Sciatic nerve (tissue), 2 donors: Measurements from ENCODE around the gene TRIM50. TPM values are rescaled to one million over a fixed set of nuclear protein-coding genes. Genes with fewer than 3 reads are reported as not detected.
"Not testable (repeated sequence)": the region's sequence is repeated elsewhere in the genome, so short reads cannot be mapped to it uniquely, and the experiment has no call there.

Experiments used
- ATAC-seq: fragments of 200-7000 bp; cut with Tn5 transposase; one replicate; pipeline ENCODE4 v1.9.1; 2020; ENCODE audit warnings: mild to moderate bottlenecking, moderate library complexity
- DNase-seq: peaks from one replicate; pipeline ENCODE4 v3.0.0-alpha.2; 2020; ENCODE audit warnings: low spot score
- intact Hi-C: fragments of 100-400 bp; cut with DNase I; formaldehyde crosslinking; loops from one replicate; pipeline ENCODE4 v1.14.2; 2022
- total RNA-seq: library from RNA; stranded (reverse); fragmentation: NEBNext Ultra II Directional; extraction: Animal tissue kit (Norgen Biotek cat#: 25700); gene quantifications from one replicate; pipeline ENCODE4 v1.2.1, GENCODE V29; 2021
- donor health status: DM: no; HTN: no; CAD: no.
- donor health status: DM: no; HTN: no; CAD: no.

Gene TRIM50
- 0.71 TPM for total RNA-seq

GRCh38 chr7:73327922-73328321, at the start of gene TRIM50, which contains the start of gene FKBP6:
TRIM50 (minus strand) TSS chr7:73328082; CDS start chr7:73324787, 3,295 bp downstream.
FKBP6 (plus strand) TSS chr7:73328161; CDS start chr7:73328429, 268 bp downstream.
- DNase-seq, intact Hi-C loops, ATAC-seq: not testable (repeated sequence)

GRCh38 chr7:73376671-73377412, 49.0 kb upstream of the TRIM50 start:
- intact Hi-C loops = no loop called here
- peak; percentile 8 for ATAC-seq
- DNase-seq = no peak

- intact Hi-C loops, ATAC-seq, DNase-seq: not testable (repeated sequence)
Observed at GRCh38 chr7:73376262-73376661, 48.4 kb upstream of the TRIM50 start.

- DNase-seq = no peak
Observed at GRCh38 chr7:73373741-73374140, 45.9 kb upstream of the TRIM50 start.

GRCh38 chr7:73369622-73370021, 41.7 kb upstream of the TRIM50 start:
- ATAC-seq = no peak

More at GRCh38 chr7:73373741-73374140, 45.9 kb upstream of the TRIM50 start:
- no peak for ATAC-seq
- intact Hi-C loops = loop anchor here (5.0 kb wide), 1 partner anchor 434 kb away; no protein-coding TSS in a partner anchor

GRCh38 chr7:73369009-73369408, 41.1 kb upstream of the TRIM50 start:
- ATAC-seq = no peak
- no peak for DNase-seq
- intact Hi-C loops = no loop called here

More at GRCh38 chr7:73369622-73370021, 41.7 kb upstream of the TRIM50 start:
- intact Hi-C loops = loop anchor here (5.0 kb wide), 1 partner anchor 438 kb away; no protein-coding TSS in a partner anchor
- DNase-seq = no peak

GRCh38 chr7:73366990-73367389, 39.1 kb upstream of the TRIM50 start:
- ATAC-seq (no peak), DNase-seq (no peak)
- intact Hi-C loops = no loop called here

GRCh38 chr7:73366127-73366526, 38.2 kb upstream of the TRIM50 start:
- no peak for ATAC-seq
- intact Hi-C loops = no loop called here
- no peak for DNase-seq

- intact Hi-C loops = no loop called here
- ATAC-seq = no peak
- DNase-seq = no peak
Observed at GRCh38 chr7:73364006-73364728, 36.3 kb upstream of the TRIM50 start.

- no peak for ATAC-seq
- no peak for DNase-seq
- intact Hi-C loops = no loop called here
Observed at GRCh38 chr7:73363225-73364005, 35.5 kb upstream of the TRIM50 start.

GRCh38 chr7:73360590-73360989, 32.7 kb upstream of the TRIM50 start:
- DNase-seq, ATAC-seq, intact Hi-C loops: not testable (repeated sequence)

- DNase-seq = no peak
- intact Hi-C loops = no loop called here
- no peak for ATAC-seq
Observed at GRCh38 chr7:73359746-73360375, 32.0 kb upstream of the TRIM50 start.

- ATAC-seq = peak; percentile 2
- no peak for DNase-seq
- intact Hi-C loops = no loop called here
Observed at GRCh38 chr7:73359306-73359705, 31.4 kb upstream of the TRIM50 start.

GRCh38 chr7:73358590-73359275, 30.9 kb upstream of the TRIM50 start:
- intact Hi-C loops = no loop called here
- no peak for DNase-seq
- no peak for ATAC-seq

GRCh38 chr7:73356159-73356558, 28.3 kb upstream of the TRIM50 start:
- no peak for ATAC-seq
- intact Hi-C loops = no loop called here

GRCh38 chr7:73354821-73355220, 26.9 kb upstream of the TRIM50 start:
- no peak for ATAC-seq
- intact Hi-C loops = no loop called here
- no peak for DNase-seq

More at GRCh38 chr7:73356159-73356558, 28.3 kb upstream of the TRIM50 start:
- DNase-seq = no peak

- no peak for DNase-seq
- intact Hi-C loops = no loop called here
- ATAC-seq = no peak
Observed at GRCh38 chr7:73354196-73354595, 26.3 kb upstream of the TRIM50 start.

GRCh38 chr7:73353243-73353642, 25.4 kb upstream of the TRIM50 start:
- intact Hi-C loops = no loop called here

More at GRCh38 chr7:73353243-73353642, 25.4 kb upstream of the TRIM50 start:
- ATAC-seq (no peak), DNase-seq (no peak)
